Adrenal gland (tissue), 12 donors: ENCODE results near the gene MT1X. TPM values are rescaled to one million over a fixed set of nuclear protein-coding genes. Genes with fewer than 3 reads are reported as not detected.

ENCODE experiments used
- DNase-seq, 7 donors: peaks; one replicate each; pipeline ENCODE4 v3.0.0-alpha.2; 2019 to 2020
- H3K27ac ChIP-seq, 5 donors: fragments of 200-600 bp; sonication (generic) in 4 of 5; 1 replicate in 3 of 5; 2 replicates in 2 of 5; pipeline versions ENCODE4 v1.5.1 to v1.8.0; 2016 to 2020; ENCODE audit warnings: mild to moderate bottlenecking in 1 of 5
- H3K27me3 ChIP-seq: fragments of 200-600 bp; 2 replicates; pipeline ENCODE4 v1.8.0; 2021
- H3K36me3 ChIP-seq, 2 donors: fragments of 200-600 bp; replicated peaks in 1 of 2; 1 replicate in 1 of 2; 2 replicates in 1 of 2; pipeline versions ENCODE4 v1.5.1 to v1.8.0; 2018 to 2022
- H3K4me1 ChIP-seq, 2 donors: fragments of 200-600 bp; replicated peaks in 1 of 2; 1 replicate in 1 of 2; 2 replicates in 1 of 2; pipeline versions ENCODE4 v1.5.1 to v1.8.0; 2018 to 2021
- H3K4me3 ChIP-seq, 4 donors: fragments of 200-600 bp; sonication (generic) in 3 of 4; one replicate each; pipeline ENCODE4 v1.5.1; 2016 to 2018
- H3K9me3 ChIP-seq, 3 donors: fragments of 200-600 bp; sonication (generic) in 1 of 3; replicated peaks in 1 of 3; 1 replicate in 2 of 3; 2 replicates in 1 of 3; pipeline versions ENCODE4 v1.5.1 to v1.8.0; 2016 to 2021
- CTCF ChIP-seq, 6 experiments: fragments of 450-650 bp in 4 of 6; fragments of 200-600 bp in 2 of 6; sonication (generic) in 1 of 6; IDR thresholded peaks; 1 replicate in 5 of 6; 2 replicates in 1 of 6; pipeline versions ENCODE4 v1.5.1 to v1.8.0; 2016 to 2021; ENCODE audit warnings: antibody characterized with exemption in 6 of 6, mild to moderate bottlenecking in 2 of 6, moderate library complexity in 1 of 6
- POLR2A ChIP-seq, 2 donors: fragments of 450-650 bp; IDR thresholded peaks; one replicate each; pipeline ENCODE4 v1.6.1; 2017; ENCODE audit warnings: antibody characterized with exemption in 2 of 2, mild to moderate bottlenecking in 2 of 2, moderate library complexity in 1 of 2
- WGBS, 4 donors: extraction: QIAGEN DNeasy Blood & Tissue Kit in 2 of 4; methylation state at CpG; one replicate each; pipeline versions ENCODE4 v1.1.5 to v1.1.7; 2013 to 2017; 5-methylcytosine and 5-hydroxymethylcytosine counted together
- intact Hi-C, 2 donors: fragments of 100-400 bp; cut with DNase I; formaldehyde crosslinking; loops; one replicate each; pipeline versions ENCODE4 v1.14.1 to v1.15.0; 2022 to 2023
- polyA plus RNA-seq, 3 donors: library from polyadenylated mRNA; stranded (reverse); fragments of 200-250 nt in 2 of 3; fragments of 350-450 nt in 1 of 3; fragmentation: Illumina TruSeq in 1 of 3; extraction: RNeasy Lipid Tissue Mini Kit (QIAGEN cat#74804) in 1 of 3; gene quantifications; one replicate each; pipeline ENCODE4 v1.2.3, GENCODE V29; 2013 to 2014
- total RNA-seq, 9 donors: library from RNA; depleted of rRNA in 4 of 9; stranded (reverse); fragments of >200 nt in 4 of 9; fragments of 120-200 nt in 1 of 9; fragmentation: NEBNext Ultra II Directional in 1 of 9; extraction: Animal tissue kit (Norgen Biotek cat#: 25700) in 1 of 9; gene quantifications; one replicate each; pipeline versions ENCODE4 v1.1.0 to v1.2.4, GENCODE V29; 2013 to 2023
- donor health status: healthy with polysubstance abuse.
- donor health status: Bipolar disorder and iron deficiency.
- donor health status: DM: yes; HTN: yes; CAD: no.
- donor health status: DM: no; HTN: no; CAD: no.
- donor health status: DM: no; HTN: no; CAD: no.
- donor health status: DM: yes; HTN: yes; CAD: no.

Gene MT1X
- total and polyA plus RNA-seq, 12 donors: 29.4 to 438 (median 99.1) TPM

GRCh38 chr16:56722200-56722842 lies 40.1 kb downstream of the MT1X start:
- no peaks in the 10 kb centered on the region for H3K27me3 ChIP-seq
- no peaks in the 10 kb centered on the region for H3K36me3 ChIP-seq
- no peaks in the 10 kb centered on the region for H3K4me1 ChIP-seq
- no peak overlapping the region for H3K27ac ChIP-seq
- WGBS, 4 donors: 71 to 89% (median 83%) methylated on average over 4 to 5 of the region's 5 CpGs
- no peak overlapping the region for H3K4me3 ChIP-seq
- no peak for DNase-seq
- TF ChIP-seq CTCF (IDR thresholded peaks at IDR 0.05) (no peak), POLR2A (IDR thresholded peaks at IDR 0.05) (no peak)
- intact Hi-C loops: no loop called here
- H3K9me3 ChIP-seq: no peaks in the 10 kb centered on the region

GRCh38 chr16:56724191-56724590 lies 41.9 kb downstream of the MT1X start:
- no peaks in the 10 kb centered on the region for H3K27me3 ChIP-seq
- no peak for DNase-seq
- WGBS, 4 donors: 82 to 90% (median 86%) methylated on average over 3 of the region's 3 CpGs
- H3K36me3 ChIP-seq: no peaks in the 10 kb centered on the region
- H3K9me3 ChIP-seq: no peaks in the 10 kb centered on the region
- no peak overlapping the region for H3K27ac ChIP-seq
- no peak overlapping the region for H3K4me3 ChIP-seq
- H3K4me1 ChIP-seq: peaks cover 0 to 11% of the 10 kb centered on the region in 2 donors
- no peak for TF ChIP-seq POLR2A (IDR thresholded peaks at IDR 0.05)
- no peak for TF ChIP-seq CTCF (IDR thresholded peaks at IDR 0.05)
- intact Hi-C loops: no loop called here

GRCh38 chr16:56726283-56726682 lies 44.0 kb downstream of the MT1X start:
- intact Hi-C loops: no loop called here
- H3K36me3 ChIP-seq: no peaks in the 10 kb centered on the region
- 71 to 90% (median 89%) methylated on average over 2 of the region's 2 CpGs for WGBS, 4 donors
- DNase-seq: no peak
- TF ChIP-seq POLR2A (IDR thresholded peaks at IDR 0.05) (no peak), CTCF (IDR thresholded peaks at IDR 0.05) (no peak)
- peaks cover 7 to 22% of the 10 kb centered on the region in 2 donors for H3K4me1 ChIP-seq
- no peaks in the 10 kb centered on the region for H3K9me3 ChIP-seq
- H3K27ac ChIP-seq: no peak overlapping the region
- no peaks in the 10 kb centered on the region for H3K27me3 ChIP-seq
- H3K4me3 ChIP-seq: no peak overlapping the region

DNA sequence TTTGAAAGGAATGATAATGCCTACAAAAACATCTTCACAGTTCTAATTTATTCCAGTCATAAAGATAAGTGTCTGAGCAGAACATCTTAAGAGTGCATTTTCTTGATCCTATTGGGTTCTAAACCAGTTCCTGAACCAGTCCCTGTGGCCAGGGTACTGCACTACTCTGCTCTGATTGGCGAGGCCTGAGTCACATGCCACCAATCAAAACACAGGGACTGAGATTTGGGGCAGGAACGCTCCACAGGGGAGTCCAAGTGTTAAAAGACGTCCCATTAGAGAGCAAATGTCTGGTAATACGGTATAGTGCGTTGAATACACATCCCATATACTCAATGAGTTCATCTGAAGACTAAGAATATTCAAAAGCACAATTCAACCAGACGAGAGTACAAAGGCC lies 44.7 kb downstream of the MT1X start:
- TF ChIP-seq CTCF (IDR thresholded peaks at IDR 0.05): no peak
- TF ChIP-seq POLR2A (IDR thresholded peaks at IDR 0.05): no peak
- Histone ChIP-seq H3K4me1 (peaks cover 7 to 22% of the 10 kb centered on the region in 2 donors), H3K36me3 (no peaks in the 10 kb centered on the region), H3K27ac (no peak overlapping the region), H3K9me3 (no peaks in the 10 kb centered on the region), H3K27me3 (no peaks in the 10 kb centered on the region), H3K4me3 (no peak overlapping the region)
- no peak for DNase-seq
- WGBS, 4 donors: 91 to 94% (median 94%) methylated on average over 6 of the region's 6 CpGs
- intact Hi-C loops: no loop called here
